PC-9 (cell line): ENCODE results near the gene CARS2.

ENCODE experiments used
- CTCF ChIP-seq: fragments of 200-600 bp; sonication (generic); conservative IDR thresholded peaks from 2 replicates; pipeline ENCODE4 v1.6.1; 2017; ENCODE audit warnings: mixed run types, antibody characterized with exemption, mild to moderate bottlenecking, moderate library complexity
- EZH2 ChIP-seq: fragments of 200-600 bp; sonication (generic); IDR thresholded peaks from 2 replicates; pipeline ENCODE4 v1.8.0; 2017; ENCODE audit warnings: antibody characterized with exemption, low read depth

GRCh38 chr13:110723598-110723997 lies 17.7 kb upstream of the CARS2 start:
- TF ChIP-seq CTCF (no peak), EZH2 (no peak)
